GM12878 (cell line): Measurements from ENCODE around the gene CENPS. TPM values are rescaled to one million over a fixed set of nuclear protein-coding genes. Genes with fewer than 3 reads are reported as not detected.

Experiments
- ATAC-seq: fragments of 200-7000 bp; cut with Tn5 transposase; 3 replicates; pipeline ENCODE4 v1.9.1; 2020; ENCODE audit warnings: mild to moderate bottlenecking, moderate library complexity
- BruUV-seq: library from RNA; stranded (reverse); fragments of 400-500 nt; replicated peaks from 2 replicates; lab custom pipeline; 2021; lab: Mats Ljungman, UMichigan
- CTCF ChIA-PET: fragments of 300-600 bp; sonication (Branson Sonifier 250); formaldehyde crosslinking; extraction: SDS; loops from one replicate; lab custom pipeline; 2021; ENCODE audit warnings: inconsistent platforms; lab: Yijun Ruan, JAX
- POLR2A ChIA-PET: fragments of 350-600 bp; formaldehyde crosslinking; extraction: SDS; loops from one replicate; lab custom pipeline; 2021; ENCODE audit warnings: inconsistent platforms; lab: Charles Lee
- RAD21 ChIA-PET: fragments of 300-600 bp; sonication (Branson Sonifier 250); formaldehyde crosslinking; loops from one replicate; lab custom pipeline; 2023; ENCODE audit warnings: antibody characterized with exemption; ENCODE audit not compliant: unreplicated experiment; lab: Charles Lee
- SMC1A ChIA-PET: fragments of 300-600 bp; sonication (Branson Sonifier 250); formaldehyde crosslinking; loops from one replicate; lab custom pipeline; 2023; ENCODE audit not compliant: unreplicated experiment, uncharacterized antibody; lab: Charles Lee
- DNase-seq: peaks from one replicate; pipeline ENCODE4 v3.0.0-alpha.2; 2011; ENCODE audit warnings: low read depth, low spot score
- FAIRE-seq: peaks from 3 replicates; lab custom pipeline; 2011; peaks lifted over from hg19 to GRCh38; lab: Jason Lieb, UNC
- H2AFZ ChIP-seq: 2 replicates; pipeline ENCODE4 v1.6.0; 2011; ENCODE audit warnings: low read depth, low read length, control low read depth; ENCODE audit not compliant: control insufficient read depth
- H3K27ac ChIP-seq: 2 replicates; pipeline ENCODE4 v1.5.1; 2011; ENCODE audit warnings: control low read depth; ENCODE audit not compliant: control insufficient read depth, insufficient read depth
- H3K27me3 ChIP-seq, 2 experiments: replicated peaks in 1 of 2; 2 replicates each; pipeline versions ENCODE4 v1.6.0 to v1.6.1; 2011; ENCODE audit warnings: low read length in 1 of 2; ENCODE audit not compliant: control insufficient read depth in 2 of 2, insufficient read depth in 2 of 2
- H3K36me3 ChIP-seq, 2 experiments: 2 replicates each; pipeline ENCODE4 v1.5.1; 2011; ENCODE audit warnings: low read length in 1 of 2; ENCODE audit not compliant: control insufficient read depth in 2 of 2, insufficient read depth in 2 of 2
- H3K4me1 ChIP-seq: 2 replicates; pipeline ENCODE4 v1.6.1; 2011; ENCODE audit warnings: mild to moderate bottlenecking, low read length, moderate library complexity, mixed read lengths; ENCODE audit not compliant: control insufficient read depth, insufficient read depth
- H3K4me2 ChIP-seq: 2 replicates; pipeline ENCODE4 v1.6.0; 2011; ENCODE audit warnings: control low read depth; ENCODE audit not compliant: control insufficient read depth, insufficient read depth
- H3K4me3 ChIP-seq: fragments of 200-600 bp; sonication (generic); 2 replicates; pipeline ENCODE4 v1.5.1; 2016
- H3K79me2 ChIP-seq: 2 replicates; pipeline ENCODE4 v1.6.0; 2011; ENCODE audit warnings: low read length; ENCODE audit not compliant: control insufficient read depth, insufficient read depth
- H3K9ac ChIP-seq: 2 replicates; pipeline ENCODE4 v1.8.0; 2011; ENCODE audit warnings: low read length, control low read depth, mixed read lengths; ENCODE audit not compliant: control insufficient read depth, insufficient read depth
- H3K9me3 ChIP-seq: replicated peaks from 3 replicates; pipeline ENCODE4 v1.5.1; 2011; ENCODE audit warnings: mild to moderate bottlenecking, low read length; ENCODE audit not compliant: control insufficient read depth, insufficient read depth
- H4K20me1 ChIP-seq: 2 replicates; pipeline ENCODE4 v1.6.0; 2011; ENCODE audit not compliant: control insufficient read depth, insufficient read depth
- ATF7 ChIP-seq: fragments of 450-650 bp; IDR thresholded peaks from 2 replicates; pipeline ENCODE4 v1.6.1; 2016; ENCODE audit warnings: low read depth, mild to moderate bottlenecking
- FOS ChIP-seq: IDR thresholded peaks from 3 replicates; pipeline ENCODE4 v1.6.1; 2011; ENCODE audit warnings: borderline replicate concordance; ENCODE audit not compliant: insufficient read length; ENCODE audit errors: extremely low read depth
- MEF2A ChIP-seq: IDR thresholded peaks from 2 replicates; pipeline ENCODE4 v1.6.1; 2011; ENCODE audit warnings: low read depth, mild to moderate bottlenecking, low read length, moderate library complexity; ENCODE audit not compliant: insufficient read depth
- RAD21 ChIP-seq: IDR thresholded peaks from 2 replicates; pipeline ENCODE4 v1.6.1; 2011; ENCODE audit warnings: mild to moderate bottlenecking, low read depth, low read length, moderate library complexity; ENCODE audit not compliant: insufficient read depth
- TARDBP ChIP-seq: IDR thresholded peaks from 2 replicates; pipeline ENCODE4 v1.6.1; 2016; ENCODE audit warnings: borderline replicate concordance
- WGBS: methylation state at CpG from one replicate; pipeline ENCODE4 v1.1.6; 2016; ENCODE audit warnings: low lambda C conversion rate; ENCODE audit not compliant: insufficient replicate concordance, insufficient coverage; ENCODE audit errors: missing lambda C conversion rate; 5-methylcytosine and 5-hydroxymethylcytosine counted together
- in situ Hi-C: fragments of 300-500 bp; cut with MboI; formaldehyde crosslinking; loops from 9 replicates; pipeline ENCODE4 v1.14.3; 2018; ENCODE audit warnings: mixed read lengths
- intact Hi-C: fragments of 100-400 bp; cut with micrococcal nuclease; formaldehyde crosslinking; loops from one replicate; pipeline ENCODE4 v1.14.2; 2022; ENCODE audit not compliant: unreplicated experiment
- polyA plus RNA-seq, 11 experiments: library from polyadenylated mRNA; depleted of rRNA in 4 of 11; unstranded in 6 of 11; stranded (reverse) in 5 of 11; fragments of >200 nt; fragmentation: Nextera tagmentation in 4 of 11; fragmentation: Illumina TruSeq in 1 of 11; extraction: Ambion mirVana in 4 of 11; extraction: Trizol in 1 of 11; gene quantifications; 1 replicate in 1 of 11; 2 replicates in 10 of 11; pipeline versions ENCODE4 v1.2.1 to v1.2.3, GENCODE V29; 2011 to 2016; ENCODE audit warnings: inconsistent platforms in 2 of 11, missing spikeins in 2 of 11, low read depth in 1 of 11
- total RNA-seq, 4 experiments: library from RNA; depleted of rRNA in 3 of 4; stranded (reverse); fragments of >200 nt in 3 of 4; fragmentation: Illumina TruSeq in 1 of 4; extraction: Trizol in 1 of 4; gene quantifications; 2 replicates each; pipeline versions ENCODE4 v1.2.1 to v1.2.3, GENCODE V29; 2013 to 2021
- TF ChIP-seq, protein P1 (sequence below): fragments of 150-350 bp; IDR thresholded peaks from 2 replicates; pipeline ENCODE4 v1.6.1; 2016; ENCODE audit warnings: low read depth, low read length
- TF ChIP-seq, protein P2 (sequence below): IDR thresholded peaks from 2 replicates; pipeline ENCODE4 v1.6.1; 2011; ENCODE audit warnings: borderline replicate concordance, low read depth, mild to moderate bottlenecking, moderate library complexity, mixed read lengths, low read length; ENCODE audit not compliant: insufficient read depth; ENCODE audit errors: extremely low read length

The CENPS gene
- total and polyA plus RNA-seq, 10 of the 15 experiments (the other 5 are each of a cell fraction or from before 2014, with no cell fraction given): 9.4 to 51.7 (median 16.7) TPM

DNA sequence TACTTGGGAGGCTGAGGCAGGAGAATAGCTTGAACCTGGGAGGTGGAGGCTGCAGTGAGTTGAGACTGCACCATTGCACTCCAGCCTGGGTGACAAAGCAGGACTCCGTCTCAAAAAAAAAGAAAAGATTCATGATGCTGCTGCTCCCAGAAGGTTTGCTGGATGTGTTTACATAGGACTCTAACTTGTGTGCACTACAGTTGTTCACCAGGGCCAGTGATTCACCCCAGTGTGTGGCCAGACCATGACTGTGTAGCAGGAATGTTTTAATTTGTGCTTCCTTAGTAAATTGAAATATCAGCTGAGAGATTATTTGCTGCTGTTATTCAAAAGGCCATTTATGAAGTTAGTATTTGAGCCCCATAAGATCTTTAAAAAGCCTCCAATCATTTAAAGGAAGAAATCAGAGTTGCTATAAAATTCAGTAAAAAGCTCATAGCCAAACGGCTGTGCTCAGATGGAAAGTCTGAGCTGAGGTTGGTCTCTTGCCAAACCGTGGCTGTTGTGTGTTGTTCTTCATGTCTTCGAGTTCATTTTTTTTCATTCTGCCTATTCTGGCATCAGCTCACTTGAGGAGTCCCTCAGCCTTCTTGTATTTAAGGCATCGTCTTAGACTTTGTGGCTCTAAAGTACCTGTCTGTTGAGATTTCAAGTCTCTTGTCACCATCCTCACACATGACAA, 49.5 kb upstream of the CENPS start:
- RAD21 ChIA-PET: no interaction called here
- Histone ChIP-seq H3K4me3 (no peak overlapping the region), H3K27me3 (no peaks in the 10 kb centered on the region), H4K20me1 (no peaks in the 10 kb centered on the region)
- WGBS: 66% methylated on average over 5 of the region's 5 CpGs
- POLR2A ChIA-PET: interaction anchor here (1.4 kb wide), 1 partner anchor 20 kb away, joined by 4 read pairs; no protein-coding TSS in a partner anchor
- in situ Hi-C loops: no loop called here
- no peak for TF ChIP-seq ATF7
- no peak for TF ChIP-seq FOS
- TF ChIP-seq MEF2A: no peak
- TF ChIP-seq, protein P1, sequence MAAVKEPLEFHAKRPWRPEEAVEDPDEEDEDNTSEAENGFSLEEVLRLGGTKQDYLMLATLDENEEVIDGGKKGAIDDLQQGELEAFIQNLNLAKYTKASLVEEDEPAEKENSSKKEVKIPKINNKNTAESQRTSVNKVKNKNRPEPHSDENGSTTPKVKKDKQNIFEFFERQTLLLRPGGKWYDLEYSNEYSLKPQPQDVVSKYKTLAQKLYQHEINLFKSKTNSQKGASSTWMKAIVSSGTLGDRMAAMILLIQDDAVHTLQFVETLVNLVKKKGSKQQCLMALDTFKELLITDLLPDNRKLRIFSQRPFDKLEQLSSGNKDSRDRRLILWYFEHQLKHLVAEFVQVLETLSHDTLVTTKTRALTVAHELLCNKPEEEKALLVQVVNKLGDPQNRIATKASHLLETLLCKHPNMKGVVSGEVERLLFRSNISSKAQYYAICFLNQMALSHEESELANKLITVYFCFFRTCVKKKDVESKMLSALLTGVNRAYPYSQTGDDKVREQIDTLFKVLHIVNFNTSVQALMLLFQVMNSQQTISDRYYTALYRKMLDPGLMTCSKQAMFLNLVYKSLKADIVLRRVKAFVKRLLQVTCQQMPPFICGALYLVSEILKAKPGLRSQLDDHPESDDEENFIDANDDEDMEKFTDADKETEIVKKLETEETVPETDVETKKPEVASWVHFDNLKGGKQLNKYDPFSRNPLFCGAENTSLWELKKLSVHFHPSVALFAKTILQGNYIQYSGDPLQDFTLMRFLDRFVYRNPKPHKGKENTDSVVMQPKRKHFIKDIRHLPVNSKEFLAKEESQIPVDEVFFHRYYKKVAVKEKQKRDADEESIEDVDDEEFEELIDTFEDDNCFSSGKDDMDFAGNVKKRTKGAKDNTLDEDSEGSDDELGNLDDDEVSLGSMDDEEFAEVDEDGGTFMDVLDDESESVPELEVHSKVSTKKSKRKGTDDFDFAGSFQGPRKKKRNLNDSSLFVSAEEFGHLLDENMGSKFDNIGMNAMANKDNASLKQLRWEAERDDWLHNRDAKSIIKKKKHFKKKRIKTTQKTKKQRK: no peak
- TF ChIP-seq TARDBP: no peak
- TF ChIP-seq RAD21: no peak
- TF ChIP-seq, protein P2, sequence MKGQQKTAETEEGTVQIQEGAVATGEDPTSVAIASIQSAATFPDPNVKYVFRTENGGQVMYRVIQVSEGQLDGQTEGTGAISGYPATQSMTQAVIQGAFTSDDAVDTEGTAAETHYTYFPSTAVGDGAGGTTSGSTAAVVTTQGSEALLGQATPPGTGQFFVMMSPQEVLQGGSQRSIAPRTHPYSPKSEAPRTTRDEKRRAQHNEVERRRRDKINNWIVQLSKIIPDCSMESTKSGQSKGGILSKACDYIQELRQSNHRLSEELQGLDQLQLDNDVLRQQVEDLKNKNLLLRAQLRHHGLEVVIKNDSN: no peak
- TF ChIP-seq, all 136 proteins: peak for 0
- no peak overlapping the region for H2AFZ ChIP-seq
- intact Hi-C loops: no loop called here
- ChIA-PET SMC1A (interaction anchor here (0.6 to 0.7 kb wide), 2 partner anchors 8 to 56 kb away, joined by 3 read pairs; no protein-coding TSS in a partner anchor), CTCF (interaction anchor here (0.7 to 1.1 kb wide), 3 partner anchors 18 to 111 kb away, joined by 3 to 5 read pairs (median 3); partner anchors contain the start of genes CENPS and PGD)
- H3K9ac ChIP-seq: no peak overlapping the region
- no peak for DNase-seq
- ATAC-seq: no peak
- H3K36me3 ChIP-seq: no peaks in the 10 kb centered on the region; a peak in 1 of 4 replicates
- no peak for FAIRE-seq
- H3K27ac ChIP-seq: no peak overlapping the region
- no peaks in the 10 kb centered on the region for H3K79me2 ChIP-seq
- no peak overlapping the region for H3K4me2 ChIP-seq
- no peaks in the 10 kb centered on the region for H3K9me3 ChIP-seq
- H3K4me1 ChIP-seq: peaks cover 6% of the 10 kb centered on the region
- no TSS peak for BruUV-seq
